Thyroid gland (tissue), 4 donors: ENCODE data around the gene C12orf43.

ENCODE experiments used
- CTCF ChIP-seq, 6 experiments: fragments of 200-600 bp in 3 of 6; fragments of 450-650 bp in 3 of 6; sonication (generic) in 3 of 6; IDR thresholded peaks; one replicate each; pipeline ENCODE4 v1.5.1; 2016 to 2019; ENCODE audit warnings: antibody characterized with exemption in 6 of 6, mild to moderate bottlenecking in 2 of 6, inconsistent platforms in 1 of 6, moderate library complexity in 1 of 6
- POLR2A ChIP-seq, 2 donors: fragments of 450-650 bp; IDR thresholded peaks; one replicate each; pipeline ENCODE4 v1.6.1; 2017; ENCODE audit warnings: antibody characterized with exemption in 2 of 2, mild to moderate bottlenecking in 2 of 2, moderate library complexity in 1 of 2

- TF ChIP-seq POLR2A (IDR thresholded peaks at IDR 0.05) (no peak), CTCF (IDR thresholded peaks at IDR 0.05) (no peak)
Observed at GRCh38 chr12:121017966-121018491, 1.7 kb upstream of the C12orf43 start.
